GM04504 (cell line): ENCODE results near the gene BTBD9.
A peak's percentile ranks its signal among the peaks of the same experiment; 100 is the strongest.

Experiments used
- DNase-seq: peaks from one replicate; pipeline ENCODE4 v3.0.0-alpha.2; 2012; ENCODE audit warnings: low read depth

The BTBD9 gene

GRCh38 chr6:38341496-38341895 lies 298.2 kb downstream of the BTBD9 start:
- no peak for DNase-seq

- DNase-seq: no peak
Measured at GRCh38 chr6:38339914-38340313, 299.8 kb downstream of the BTBD9 start.

DNA sequence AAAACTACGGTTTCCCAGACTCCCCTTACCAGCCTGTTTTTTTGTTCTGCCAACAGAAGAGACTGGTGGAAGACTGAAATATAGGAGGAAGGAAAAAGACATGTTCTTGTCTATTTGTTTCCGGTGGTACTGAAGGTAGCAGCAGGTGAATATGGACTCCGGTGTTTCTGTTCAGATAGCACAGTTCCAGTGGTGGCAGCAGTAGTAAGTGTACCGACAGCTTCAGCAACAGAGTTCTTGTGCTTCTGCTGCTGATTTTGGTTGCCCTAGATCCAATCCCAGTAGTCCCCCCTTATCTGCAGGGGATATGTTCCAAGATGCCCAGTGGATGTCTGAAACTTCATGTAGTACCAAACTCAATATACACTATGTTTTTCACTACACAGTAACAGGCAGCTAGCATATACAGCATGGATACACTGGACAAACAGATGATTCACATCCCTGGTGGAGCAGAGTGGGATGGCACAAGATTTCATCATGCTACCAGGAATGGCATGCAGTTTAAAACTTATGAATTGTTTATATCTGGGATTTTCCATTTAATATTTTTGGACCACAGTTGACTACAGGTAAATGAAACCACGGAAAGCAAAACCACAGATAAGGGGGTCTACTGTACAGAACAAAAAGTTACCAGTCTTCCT lies 301.8 kb downstream of the BTBD9 start:
- DNase-seq: peak; percentile 42

GRCh38 chr6:38336922-38337321 lies 302.8 kb downstream of the BTBD9 start:
- DNase-seq: no peak

GRCh38 chr6:38326837-38327236 lies 312.9 kb downstream of the BTBD9 start:
- DNase-seq: no peak

- DNase-seq: no peak
Measured at GRCh38 chr6:38323216-38323615, 316.5 kb downstream of the BTBD9 start.

GRCh38 chr6:38322138-38322537 lies 317.6 kb downstream of the BTBD9 start:
- no peak for DNase-seq

- DNase-seq: no peak
Measured at GRCh38 chr6:38320843-38321242, 318.9 kb downstream of the BTBD9 start.

DNA sequence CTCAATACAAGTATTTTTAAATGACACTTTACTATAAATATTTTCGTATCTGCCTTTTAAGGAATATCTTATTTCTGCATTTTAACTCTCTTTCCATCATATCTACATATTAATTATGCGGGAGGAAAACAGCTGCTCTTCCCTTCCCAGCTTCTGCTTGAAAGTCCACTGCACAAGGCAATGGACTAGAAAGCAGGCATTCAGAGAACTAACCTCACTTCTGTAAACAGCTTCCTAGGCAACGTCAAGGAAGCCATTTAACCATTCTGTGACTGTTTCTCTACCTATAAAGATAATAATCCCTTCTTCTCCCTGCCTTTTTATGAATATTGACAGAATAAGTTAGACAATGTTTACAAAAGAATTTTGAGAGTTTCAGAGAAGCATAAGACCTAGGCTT lies 319.4 kb downstream of the BTBD9 start:
- DNase-seq: no peak

DNA sequence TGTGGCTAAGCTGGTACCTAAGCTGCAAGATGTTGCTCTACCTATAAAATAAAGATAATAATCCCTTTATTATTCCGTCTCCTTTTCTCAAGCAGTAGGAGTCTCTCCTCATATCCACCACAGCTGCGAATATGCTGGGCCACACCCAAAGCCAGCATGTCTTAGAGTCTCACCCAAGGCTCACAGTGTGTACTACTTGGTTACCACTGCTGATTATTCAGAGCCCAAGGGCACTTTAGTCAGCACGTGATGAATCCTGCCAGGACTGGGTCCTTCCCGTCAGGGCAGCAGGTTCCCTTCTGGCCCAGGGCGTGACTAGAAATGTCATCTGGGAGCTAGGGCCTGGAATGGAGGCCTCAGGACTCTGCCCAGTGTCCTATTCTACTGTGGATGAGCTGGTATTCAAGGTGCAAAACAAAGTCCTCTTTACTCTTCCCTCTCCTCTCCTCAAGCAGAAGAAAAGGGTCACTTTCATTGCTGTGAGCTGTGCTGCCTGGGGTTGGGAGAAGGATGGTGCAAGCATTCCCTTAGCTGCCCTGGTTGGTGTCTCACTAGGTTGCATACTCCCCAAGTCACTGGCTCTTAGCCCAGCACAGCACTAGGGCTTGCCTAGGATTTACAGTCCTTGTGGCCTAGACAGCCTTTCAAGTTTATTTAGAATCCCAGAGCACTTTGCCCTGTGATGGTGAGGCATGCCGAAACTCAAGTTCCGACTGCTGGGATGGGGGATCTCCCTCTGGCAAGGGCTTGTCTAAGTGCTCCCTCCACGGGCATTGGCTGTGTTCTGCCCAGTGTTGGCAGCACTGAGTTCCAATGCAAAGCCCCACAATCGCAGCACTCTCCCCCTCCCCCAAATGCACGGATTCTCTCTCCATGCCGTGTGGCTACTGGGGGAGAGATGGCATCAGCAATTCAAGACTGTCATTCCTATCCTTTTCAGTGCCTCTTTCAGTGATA lies 320.2 kb downstream of the BTBD9 start:
- no peak for DNase-seq

DNA sequence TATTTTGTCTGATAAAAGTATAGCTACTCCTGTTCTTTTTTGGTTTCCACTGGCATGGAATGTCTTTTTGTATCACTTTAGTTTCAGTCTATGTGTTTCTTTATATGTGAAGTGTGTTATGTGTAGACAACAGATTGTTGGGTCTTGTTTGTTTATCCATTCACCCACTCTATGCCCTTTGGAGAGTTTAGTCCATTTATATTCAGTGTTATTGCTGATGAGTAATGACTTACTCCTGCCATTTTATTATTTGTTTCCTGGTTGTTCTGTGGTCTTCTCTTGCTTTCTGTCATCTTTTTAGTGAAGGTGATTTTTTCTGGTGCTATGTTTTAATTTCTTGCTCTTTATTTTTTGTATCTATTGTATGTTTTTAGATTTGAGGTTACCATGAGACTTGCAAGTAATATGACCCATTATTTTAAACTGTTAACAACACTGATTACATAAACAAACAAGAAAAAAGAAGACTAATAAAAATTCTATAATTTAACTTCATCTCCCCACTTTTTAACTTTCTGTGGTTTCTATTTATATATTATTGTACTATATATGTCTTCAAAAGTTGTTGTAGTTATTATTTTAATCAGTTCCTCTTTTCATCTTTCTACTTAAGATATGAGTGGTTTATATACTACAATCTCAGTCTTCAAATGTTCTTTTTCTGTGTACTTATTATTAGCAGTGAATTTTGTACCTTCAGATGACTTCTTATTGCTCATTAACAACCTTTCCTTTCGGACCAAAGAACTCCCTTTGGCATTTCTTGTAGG lies 323.4 kb downstream of the BTBD9 start:
- no peak for DNase-seq

GRCh38 chr6:38311201-38311600 lies 328.5 kb downstream of the BTBD9 start:
- DNase-seq: no peak

GRCh38 chr6:38310061-38310460 lies 329.7 kb downstream of the BTBD9 start:
- no peak for DNase-seq

GRCh38 chr6:38307740-38308139 lies 332.0 kb downstream of the BTBD9 start:
- DNase-seq: no peak

DNA sequence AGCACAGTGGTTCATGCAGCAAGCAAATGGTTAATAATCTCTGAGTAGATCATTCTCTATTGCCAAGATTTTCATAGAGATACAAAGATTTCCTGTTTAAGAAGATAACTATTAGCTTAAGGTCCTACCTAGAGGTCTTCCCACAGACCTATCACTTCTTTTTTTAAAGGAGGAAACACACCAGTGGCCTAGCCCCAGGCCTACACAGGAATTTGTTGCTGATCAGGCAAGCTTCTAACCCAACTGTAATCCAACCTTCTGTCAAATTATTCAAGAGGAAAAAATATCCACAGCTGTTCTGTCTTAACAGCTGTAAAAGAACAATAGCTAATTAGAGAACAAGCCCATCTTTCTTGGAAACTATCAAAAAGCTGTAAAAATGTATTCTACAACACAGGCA lies 332.8 kb downstream of the BTBD9 start:
- no peak for DNase-seq

DNA sequence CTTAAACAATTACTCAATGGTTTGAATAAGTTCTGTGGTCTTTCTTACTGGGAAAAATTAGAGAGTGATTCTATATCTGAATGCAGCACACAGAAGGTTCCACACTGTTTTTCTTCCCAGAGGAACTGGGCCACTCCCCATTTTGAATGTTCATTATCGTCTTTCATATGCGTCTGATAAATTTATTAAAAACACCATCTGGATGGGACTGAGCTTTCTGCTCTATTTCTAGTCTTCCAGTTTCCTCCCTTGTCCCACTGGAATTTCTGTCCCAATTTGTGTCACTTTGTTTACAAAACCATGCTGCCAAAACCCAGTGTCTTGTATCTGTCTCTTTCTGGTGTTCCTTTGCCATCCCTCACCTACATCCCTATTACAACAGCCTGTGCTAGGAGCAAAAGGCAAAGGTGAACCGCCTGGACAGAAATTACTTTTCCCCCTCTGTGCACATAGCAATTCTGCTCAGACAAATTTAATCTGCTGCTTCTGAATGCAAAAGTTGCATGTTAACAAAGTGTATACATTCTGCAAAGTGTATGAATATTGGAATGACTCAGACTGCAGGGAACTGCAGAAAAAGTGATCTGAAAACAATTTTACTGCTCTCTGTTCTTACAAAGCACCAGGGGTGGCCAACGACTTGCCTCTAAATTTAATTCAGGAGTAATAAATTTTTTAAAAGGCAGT lies 333.6 kb downstream of the BTBD9 start:
- DNase-seq: no peak

DNA sequence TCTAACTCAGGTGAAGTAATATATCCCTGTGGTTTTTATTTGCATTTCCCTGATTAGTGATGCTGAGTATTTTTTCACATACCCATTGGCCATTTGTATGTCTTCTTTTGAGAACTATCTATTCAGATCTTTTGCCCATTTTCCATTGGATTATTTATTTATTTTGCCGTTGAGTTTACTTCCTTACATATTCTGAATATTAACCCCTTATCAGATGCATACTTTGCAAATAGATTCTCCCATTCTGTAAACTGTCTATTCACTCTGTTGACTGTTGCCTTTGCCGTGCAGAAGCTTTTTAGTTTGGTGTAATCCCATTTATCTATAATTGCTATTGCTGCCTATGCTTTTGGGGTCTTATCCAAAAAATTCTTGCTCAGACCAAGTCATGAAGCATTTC lies 336.9 kb downstream of the BTBD9 start:
- no peak for DNase-seq

GRCh38 chr6:38302081-38302480 lies 337.6 kb downstream of the BTBD9 start:
- DNase-seq: no peak

DNA sequence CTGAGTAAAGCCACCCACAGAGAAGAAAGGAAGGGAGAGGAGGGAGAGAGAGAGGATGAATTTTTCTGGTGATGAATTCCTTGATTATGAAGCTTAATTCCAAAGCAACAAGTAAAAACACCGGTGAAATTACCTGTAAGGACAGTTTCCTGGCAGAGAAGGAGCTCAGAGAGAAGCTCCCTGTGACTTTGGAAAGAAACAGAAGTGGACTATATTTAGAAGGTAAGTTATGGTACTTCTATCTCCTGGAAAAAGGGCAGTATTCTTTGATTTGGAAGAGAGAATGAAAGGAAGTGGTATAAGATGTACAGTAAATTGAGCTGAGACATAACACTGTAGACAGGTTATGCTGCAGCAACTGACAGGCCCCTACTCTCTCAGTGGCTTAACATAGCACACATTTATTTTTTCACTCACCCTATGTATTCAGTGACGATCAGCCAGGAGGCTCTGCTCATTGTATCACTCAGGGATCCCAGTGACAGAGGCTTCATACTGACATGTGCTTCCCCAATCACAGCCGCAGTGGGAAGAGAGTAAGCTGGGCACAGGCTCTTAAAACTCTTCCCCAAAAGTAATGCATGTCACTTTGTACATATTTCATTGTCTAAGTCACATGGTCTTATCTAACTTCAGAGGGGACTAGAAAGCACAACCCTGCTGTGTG lies 349.5 kb downstream of the BTBD9 start:
- no peak for DNase-seq

GRCh38 chr6:38287487-38287886 lies 352.2 kb downstream of the BTBD9 start:
- DNase-seq: no peak

DNA sequence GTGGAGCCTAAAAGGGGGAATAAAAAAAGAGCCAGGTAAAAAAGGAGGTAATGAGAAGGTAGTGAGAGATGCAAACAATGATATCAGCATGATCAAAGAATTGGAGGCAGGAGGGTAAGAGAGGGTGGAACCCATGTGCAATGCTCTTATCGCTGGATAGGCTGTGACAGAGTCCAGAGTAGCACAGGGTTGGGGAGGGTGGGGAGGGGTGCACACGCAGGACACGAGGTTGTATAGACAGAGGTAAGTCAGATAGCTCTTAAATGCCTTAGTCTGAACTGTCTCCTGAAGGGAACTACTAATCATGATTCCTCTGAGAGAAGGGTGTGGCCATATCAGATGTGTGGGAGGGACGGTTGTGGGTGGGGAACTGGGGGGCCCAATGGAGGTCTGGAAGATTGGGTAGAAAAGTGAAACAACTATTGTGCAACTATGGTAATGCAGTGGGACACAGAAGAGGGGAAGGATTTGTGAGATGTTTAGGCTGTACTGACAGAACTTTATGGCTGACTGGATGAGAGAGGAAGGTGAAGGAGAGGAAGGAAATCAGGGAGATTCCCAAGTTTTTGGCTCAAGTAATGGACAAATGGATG lies 354.8 kb downstream of the BTBD9 start:
- no peak for DNase-seq
